AG08396 (cell line): ENCODE measurements around the gene COL4A2.
"Not testable (repeated sequence)": the region's sequence is repeated elsewhere in the genome, so short reads cannot be mapped to it uniquely, and the experiment has no call there.

Source experiments
- DNase-seq: peaks from one replicate; pipeline ENCODE4 v3.0.0; 2012; ENCODE audit warnings: low spot score, mixed read lengths

The COL4A2 gene

DNA sequence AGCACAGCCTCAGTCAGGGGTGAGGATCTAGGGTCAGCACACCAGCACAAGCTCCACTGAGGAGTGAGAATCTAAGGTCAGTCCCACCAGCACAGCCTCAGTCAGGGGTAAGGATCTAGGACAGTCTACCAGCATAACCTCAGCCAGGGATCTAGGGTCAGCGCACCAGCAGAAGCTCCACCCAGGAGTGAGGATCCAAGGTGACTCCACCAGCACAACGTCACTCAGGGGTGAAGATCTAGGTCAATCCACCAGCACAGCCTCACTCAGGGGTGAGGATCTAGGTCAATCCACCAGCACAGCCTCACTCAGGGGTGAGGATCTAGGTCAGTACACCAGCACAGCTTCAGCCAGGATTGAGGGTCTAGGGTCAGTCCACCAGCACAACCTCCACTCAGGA lies 189.9 kb downstream of the COL4A2 start:
- DNase-seq = no peak

DNA sequence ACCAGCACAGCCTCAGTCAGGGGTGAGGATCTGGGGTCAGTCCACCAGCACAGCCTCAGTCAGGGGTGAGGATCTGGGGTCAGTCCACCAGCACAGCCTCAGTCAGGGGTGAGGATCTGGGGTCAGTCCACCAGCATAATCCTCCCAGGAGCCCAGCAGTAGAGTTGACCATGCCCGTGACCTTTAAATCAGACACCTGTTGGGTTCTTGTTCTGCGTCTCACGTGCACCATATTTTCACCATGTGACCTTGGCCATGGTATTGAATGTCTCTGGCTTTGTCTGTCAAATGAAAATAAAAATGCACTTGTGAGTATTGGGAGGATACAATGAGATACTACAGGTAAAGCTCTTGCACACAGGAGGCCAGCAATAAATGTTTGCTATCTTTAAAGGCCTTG lies 190.8 kb downstream of the COL4A2 start:
- DNase-seq = not testable (repeated sequence)

DNA sequence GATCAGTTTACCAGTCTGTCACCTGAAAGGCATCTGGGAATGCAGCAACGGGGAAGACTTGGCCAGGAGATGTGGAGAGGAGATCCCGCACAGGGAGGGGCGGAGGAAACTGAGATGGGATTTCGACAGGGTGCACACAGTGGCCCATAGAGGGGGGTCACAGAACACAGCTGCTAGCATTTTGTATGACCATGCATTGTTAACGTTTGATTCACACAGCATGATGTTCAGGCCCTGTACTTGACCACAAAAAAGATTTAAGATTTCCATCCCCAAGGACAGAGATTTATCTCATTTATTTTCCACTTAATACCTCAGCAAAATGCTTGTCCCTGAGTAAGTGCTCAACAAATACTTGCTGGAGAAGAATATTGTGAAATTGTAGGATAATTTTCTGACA lies 191.2 kb downstream of the COL4A2 start:
- DNase-seq = no peak

DNA sequence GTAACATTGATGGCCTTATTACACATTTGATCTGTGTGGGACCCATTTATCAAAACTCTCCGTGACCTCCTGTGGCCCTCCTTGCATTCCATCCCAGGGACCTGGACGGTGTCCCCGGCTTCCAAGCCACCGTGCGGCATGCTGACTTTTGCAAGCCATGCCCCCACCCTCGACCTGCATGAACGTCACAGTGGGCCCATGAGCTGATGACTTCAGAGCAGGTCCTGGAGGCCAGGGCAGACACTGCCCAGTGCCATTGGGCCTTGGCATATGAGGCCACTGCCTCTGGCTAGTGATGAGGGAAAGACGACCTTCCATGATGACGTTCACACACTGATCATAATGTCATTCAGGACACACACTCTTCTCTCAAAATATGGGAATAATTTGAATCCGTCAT lies 191.7 kb downstream of the COL4A2 start:
- DNase-seq = no peak

DNA sequence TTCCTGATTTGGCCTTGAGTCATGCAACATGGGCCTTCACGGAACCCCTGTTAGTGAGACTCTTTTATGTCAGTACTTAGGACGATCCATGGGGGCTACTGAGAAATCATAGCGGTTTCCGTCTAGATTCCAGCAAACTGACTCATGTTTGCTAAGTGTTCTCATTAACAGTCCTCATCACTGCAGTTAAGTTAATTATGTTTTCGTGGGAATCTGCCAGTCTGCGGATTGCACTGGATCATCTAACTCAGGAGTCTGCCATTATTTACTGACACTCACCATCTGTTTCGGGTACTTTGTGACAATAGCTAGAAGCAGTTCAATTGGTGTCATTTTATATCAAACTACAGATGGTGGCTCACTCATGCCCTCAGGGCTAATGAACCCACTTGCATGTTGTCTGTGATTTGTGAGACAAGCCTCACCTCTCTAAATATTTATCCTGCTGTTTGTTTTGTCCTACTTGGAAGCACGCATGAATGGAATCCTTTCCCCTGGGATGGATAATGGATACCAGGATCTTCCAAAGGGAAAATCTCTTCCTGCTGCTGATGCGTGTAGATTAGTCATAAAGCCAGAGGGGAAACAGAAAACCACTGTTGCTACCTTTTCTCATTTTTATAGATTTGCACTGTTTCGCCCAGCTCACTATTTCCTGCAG lies 192.7 kb downstream of the COL4A2 start:
- DNase-seq = no peak

DNA sequence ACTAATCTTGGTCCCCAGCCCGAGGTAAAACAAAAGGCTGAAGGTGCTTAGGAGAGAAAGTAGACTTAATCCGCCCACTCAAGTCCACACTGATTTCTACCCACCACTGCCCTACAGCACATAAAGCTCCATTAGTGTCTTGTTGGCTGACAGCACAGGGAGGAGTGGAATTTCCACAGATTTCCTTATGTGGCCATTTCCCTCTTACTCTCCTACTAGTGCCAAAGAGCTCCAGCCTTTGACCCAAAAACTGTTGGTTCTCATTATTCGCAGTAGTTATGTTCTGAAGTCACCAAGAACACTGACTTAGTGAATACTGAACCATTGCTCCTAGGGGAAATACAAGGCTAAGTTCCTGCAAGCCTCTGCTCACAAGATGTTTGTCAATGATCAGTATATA lies 193.3 kb downstream of the COL4A2 start:
- no peak for DNase-seq

DNA sequence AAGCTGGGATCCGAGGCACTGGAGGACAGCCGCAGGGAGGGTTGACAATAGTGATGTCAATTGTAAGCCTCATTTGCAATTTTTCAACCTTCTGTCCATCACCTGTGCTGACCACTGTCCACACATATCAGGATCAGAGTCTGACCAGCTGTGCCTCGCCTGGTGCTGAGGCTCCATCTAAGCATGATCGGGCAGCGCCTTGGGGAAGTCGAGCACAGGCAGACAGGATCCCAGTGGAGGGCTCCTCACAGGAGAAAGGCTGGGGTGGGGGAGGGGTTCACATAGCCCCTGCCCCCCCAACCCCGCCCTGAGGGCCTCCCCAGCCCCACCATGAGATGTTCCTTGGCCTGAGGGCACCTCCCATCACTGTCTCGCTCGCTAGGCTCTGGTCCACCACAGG lies 194.1 kb downstream of the COL4A2 start:
- no peak for DNase-seq

DNA sequence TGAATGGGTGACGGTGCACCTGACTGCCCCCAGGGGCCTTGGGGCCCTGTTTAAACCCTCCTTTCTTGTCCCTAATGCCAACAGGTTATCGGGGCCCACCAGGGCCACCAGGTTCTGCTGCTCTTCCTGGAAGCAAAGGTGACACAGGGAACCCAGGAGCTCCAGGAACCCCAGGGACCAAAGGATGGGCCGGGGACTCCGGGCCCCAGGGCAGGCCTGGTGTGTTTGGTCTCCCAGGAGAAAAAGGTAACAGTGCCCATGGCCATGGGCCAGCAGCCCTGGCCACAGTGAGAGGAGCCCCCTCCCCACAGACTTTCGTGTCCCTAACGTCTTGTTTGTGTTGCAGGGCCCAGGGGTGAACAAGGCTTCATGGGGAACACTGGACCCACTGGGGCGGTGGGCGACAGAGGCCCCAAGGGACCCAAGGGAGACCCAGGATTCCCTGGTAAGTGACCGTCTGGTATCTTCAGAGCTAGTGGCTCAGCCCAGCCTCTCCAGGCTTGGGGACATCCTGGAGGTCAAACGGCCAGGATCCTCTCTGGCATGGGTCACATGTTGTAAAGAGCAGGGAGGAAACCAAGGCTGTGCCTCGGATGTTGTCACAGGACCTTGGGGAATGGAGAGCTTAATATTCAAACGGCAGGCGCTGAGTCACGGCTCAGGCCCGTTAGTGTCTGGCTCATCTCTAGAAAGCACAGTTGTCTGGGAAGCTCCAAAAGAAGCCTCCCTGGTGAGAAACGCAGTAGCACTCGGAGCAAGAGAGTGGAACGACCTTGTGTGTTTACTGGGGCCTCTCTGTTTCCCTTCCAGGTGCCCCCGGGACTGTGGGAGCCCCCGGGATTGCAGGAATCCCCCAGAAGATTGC lies 196.2 kb downstream of the COL4A2 start:
- DNase-seq = no peak

DNA sequence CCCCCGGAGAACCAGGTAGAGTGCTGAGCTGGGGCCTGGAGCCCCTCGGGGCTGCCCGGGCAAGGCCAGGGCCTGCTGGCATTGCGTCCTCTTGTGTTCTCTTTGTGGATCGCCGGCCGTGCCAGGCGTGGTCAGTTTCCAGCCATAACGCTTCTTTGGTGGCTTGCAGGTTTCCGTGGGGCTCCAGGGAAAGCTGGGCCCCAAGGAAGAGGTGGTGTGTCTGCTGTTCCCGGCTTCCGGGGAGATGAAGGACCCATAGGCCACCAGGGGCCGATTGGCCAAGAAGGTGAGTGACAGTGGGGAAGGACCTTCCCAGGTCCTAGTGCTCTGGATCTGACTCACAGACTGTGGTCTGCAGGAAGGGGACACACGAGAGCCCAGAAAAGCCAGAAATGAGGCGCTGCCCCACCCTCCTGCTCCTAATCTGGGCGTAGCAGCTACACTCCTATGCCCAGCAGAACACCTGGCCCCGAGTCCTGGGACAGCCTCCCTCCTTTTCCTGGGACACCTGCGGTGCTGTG lies 197.0 kb downstream of the COL4A2 start:
- DNase-seq = no peak

DNA sequence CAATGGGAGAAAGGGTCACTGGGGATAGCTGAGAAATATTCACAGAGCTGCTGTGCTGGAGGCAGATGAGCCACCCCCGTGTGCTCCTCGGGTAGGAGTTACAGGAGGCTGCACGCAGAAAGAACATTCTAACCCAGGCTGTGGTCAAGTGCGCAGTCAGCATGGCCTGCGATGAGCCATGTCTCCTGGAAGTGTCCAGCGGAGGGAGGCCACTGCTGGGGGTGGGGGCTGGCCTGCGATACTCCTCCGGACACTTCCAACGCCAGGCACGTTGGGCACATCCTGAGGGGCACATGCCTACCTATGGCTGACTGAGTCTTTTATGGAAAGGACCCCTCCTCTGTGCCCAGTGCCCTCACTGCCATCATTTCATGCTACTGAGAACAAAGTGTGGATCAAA lies 198.5 kb downstream of the COL4A2 start:
- no peak for DNase-seq

DNA sequence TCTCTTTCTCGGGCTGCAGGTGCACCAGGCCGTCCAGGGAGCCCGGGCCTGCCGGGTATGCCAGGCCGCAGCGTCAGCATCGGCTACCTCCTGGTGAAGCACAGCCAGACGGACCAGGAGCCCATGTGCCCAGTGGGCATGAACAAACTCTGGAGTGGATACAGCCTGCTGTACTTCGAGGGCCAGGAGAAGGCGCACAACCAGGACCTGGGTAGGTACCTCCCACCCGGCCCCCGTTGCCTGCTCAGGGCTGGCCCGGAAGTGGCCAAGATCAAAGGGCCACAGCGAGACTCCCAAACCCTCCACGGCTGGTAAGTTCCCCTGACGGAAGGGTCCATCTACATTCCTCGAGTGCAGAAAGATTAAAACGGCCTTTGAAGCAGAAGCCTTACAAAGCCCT lies 199.3 kb downstream of the COL4A2 start:
- DNase-seq = no peak

DNA sequence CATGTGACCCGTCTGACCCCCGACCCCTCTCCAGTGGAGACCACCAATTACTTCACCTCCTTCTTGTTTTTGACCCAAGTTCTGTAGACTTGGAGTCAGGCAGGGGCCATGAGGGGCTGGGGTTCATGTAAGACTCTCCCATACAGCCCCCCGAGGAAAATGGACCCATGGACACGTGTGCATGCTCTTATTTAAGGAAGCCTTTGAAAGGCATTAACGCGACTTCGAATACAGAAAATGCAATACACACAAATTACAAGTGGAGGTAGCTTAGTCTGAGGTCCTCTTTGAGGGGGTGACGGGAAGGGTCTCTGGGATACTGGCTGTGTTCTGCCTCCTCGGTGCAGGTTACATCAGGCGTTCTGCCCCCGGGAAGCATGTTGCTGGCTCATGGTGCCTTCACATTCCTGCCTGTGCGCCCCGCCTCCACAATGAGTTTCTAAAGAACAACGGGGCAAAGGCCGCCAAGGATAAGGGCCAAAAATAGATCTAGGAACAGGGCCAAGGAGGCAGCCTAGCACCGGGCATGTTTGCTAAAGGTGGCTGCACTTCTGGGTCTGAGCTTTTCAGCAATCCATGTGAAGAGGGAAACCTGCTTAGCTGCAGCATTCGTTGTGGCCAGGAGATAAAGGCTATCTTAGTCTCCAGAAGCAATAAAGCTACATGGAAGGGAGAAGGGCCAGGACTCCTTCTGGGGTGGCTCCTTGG lies 199.9 kb downstream of the COL4A2 start:
- DNase-seq = peak; percentile 71

DNA sequence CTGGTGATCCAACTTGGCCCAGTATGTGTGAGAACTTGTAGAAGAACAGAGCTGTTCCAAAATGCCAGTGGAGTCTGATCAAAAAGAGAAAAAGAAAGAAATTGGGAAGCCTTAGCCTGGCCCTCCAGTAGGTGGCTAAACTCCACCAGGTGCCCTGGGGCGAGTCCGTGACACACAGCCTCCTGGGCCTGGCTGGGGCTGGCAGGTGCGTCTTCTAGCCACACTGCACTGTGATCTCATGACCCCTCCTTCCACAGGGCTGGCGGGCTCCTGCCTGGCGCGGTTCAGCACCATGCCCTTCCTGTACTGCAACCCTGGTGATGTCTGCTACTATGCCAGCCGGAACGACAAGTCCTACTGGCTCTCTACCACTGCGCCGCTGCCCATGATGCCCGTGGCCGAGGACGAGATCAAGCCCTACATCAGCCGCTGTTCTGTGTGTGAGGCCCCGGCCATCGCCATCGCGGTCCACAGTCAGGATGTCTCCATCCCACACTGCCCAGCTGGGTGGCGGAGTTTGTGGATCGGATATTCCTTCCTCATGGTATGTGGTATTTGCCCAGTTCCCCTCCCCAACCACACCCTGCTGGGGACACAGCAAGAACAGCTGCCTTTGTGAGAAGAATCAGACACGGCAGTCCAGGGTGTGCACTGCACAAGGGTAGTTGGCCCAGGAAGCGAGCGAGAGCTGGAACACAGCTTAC lies 200.7 kb downstream of the COL4A2 start:
- no peak for DNase-seq

DNA sequence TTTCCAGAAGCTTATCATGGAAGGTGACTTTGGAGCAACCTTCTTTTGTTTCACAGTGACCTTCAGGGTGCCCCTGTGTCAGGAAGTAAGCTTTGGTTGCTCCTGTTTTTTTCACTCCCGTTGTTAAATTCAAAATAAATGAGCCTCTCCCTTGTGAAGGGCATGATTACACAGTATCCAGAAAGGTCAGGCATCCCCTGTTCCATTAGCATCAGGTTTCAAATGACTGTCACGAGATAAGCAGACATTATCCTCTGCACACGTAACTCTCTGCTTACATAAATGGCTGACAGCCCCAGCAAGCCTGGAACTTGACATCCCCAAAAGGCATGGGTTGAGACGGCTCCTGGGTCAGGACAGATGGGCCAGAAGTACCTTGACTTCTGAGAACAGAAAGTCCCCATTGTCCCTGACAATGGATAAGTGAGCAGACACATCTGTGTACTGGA lies 202.4 kb downstream of the COL4A2 start:
- no peak for DNase-seq

DNA sequence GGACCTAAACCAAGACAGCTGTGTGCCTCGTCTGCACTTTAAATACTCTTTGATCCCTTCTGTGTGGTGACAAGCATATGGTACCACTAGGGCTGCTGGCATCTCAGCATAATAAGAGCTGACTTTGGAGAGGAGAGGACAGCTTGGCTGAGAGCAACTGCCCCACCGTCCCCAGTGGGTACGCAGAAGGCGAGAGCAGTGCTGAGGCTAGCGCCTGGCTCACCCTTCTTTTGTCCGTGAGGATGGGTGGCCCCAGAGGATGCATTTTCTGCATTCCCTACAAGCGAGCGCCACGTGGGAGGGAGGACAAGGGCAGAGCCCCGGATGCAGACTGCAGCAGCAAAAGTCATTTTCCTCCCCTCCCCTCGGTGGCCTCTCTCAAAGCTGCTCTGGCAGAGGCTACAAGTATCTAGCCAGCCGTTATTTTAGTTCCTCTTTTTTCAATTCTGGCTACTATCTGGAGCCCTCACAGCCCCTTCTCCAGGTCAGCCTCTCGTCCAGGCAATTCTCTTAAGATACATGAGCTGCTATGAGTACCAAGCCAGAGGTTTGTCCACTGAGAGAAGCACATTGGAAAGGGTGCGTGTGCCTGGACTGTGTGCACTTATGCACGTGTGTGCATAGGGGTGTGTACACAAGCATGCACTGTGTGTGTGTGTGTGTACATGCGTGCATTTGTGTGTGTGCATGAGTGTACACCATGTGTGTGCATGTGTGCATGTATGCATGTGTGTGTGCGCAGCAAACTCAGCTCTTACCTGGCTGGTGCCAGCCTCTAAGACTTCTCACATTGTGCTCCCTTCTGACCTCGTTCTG lies 203.1 kb downstream of the COL4A2 start:
- peak; percentile 37 for DNase-seq

DNA sequence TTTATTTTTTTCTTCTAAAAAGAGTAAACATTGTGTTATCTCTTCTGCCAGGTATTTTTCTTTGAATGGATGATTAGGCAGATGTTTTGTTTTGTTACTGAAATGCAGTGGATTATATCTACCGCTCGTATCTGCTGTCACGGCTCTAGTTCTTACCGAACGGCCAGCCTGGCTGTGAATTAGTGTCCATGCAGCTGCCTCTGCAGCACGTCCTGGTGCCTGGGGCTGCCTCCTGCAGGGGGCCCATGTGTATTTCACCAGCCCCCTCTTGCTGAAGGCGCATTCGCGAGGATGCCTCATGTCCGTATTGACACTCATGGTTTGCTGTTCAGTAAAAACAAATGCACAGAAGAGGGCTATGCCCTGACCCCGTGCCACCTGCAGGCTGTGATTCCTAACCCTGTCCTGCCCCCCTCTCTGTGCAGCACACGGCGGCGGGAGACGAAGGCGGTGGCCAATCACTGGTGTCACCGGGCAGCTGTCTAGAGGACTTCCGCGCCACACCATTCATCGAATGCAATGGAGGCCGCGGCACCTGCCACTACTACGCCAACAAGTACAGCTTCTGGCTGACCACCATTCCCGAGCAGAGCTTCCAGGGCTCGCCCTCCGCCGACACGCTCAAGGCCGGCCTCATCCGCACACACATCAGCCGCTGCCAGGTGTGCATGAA lies 204.6 kb downstream of the COL4A2 start:
- DNase-seq = no peak

DNA sequence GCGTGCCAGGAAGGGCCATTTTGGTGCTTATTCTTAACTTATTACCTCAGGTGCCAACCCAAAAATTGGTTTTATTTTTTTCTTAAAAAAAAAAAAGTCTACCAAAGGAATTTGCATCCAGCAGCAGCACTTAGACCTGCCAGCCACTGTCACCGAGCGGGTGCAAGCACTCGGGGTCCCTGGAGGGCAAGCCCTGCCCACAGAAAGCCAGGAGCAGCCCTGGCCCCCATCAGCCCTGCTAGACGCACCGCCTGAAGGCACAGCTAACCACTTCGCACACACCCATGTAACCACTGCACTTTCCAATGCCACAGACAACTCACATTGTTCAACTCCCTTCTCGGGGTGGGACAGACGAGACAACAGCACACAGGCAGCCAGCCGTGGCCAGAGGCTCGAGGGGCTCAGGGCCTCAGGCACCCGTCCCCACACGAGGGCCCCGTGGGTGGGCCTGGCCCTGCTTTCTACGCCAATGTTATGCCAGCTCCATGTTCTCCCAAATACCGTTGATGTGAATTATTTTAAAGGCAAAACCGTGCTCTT lies 205.2 kb downstream of the COL4A2 start:
- no peak for DNase-seq

DNA sequence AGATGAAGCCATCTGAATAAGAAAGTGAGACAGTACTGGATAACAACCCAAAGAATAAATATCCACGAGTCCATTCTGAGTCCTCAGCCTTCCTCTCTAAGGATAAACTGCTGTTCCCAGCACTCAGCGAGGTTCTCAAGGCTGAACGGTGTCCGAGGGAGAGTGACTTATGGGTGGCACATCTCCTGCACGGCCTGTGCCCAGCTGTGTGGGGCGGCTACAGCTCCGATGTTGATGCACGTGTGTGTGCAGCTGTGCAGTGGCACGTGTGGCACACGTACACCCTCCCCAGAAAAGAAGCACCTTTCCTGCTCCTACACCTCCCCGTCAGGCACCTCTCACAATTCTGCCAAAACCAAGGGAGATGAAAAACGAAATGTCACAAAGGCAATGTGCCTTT lies 209.4 kb downstream of the COL4A2 start:
- DNase-seq = no peak

DNA sequence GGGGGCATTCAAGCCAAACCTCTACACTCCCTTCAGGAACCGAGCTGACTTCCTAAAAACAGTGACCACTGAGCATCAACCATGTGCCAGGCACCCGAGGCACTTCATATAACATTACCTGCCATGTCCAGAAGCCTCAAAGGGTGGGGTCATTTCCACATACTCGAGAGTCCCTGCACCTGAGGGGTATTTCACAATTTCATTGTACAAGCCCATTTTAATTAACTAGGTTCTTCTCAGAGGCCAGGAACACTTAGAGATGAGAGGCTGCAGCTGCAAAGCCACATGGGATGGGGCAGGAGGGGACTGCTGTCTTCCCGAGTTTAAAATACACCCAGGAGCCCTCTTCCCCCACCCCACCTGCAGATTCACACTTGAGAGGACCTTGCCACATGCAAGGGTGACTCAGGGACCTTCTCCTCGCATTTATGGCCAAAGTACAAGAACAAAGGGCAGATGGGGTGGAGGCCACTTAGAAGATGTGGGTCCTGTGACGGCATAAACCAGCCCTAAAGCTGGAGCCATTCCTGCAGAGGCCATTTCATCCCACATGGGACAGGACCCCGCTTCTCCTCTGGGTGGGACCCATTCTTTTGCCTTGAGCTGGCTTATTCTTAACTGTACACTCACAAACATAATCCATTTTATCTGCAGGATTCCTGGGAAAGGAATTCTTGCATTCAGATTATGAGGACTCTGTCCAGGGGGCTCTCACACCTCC lies 210.6 kb downstream of the COL4A2 start:
- no peak for DNase-seq

DNA sequence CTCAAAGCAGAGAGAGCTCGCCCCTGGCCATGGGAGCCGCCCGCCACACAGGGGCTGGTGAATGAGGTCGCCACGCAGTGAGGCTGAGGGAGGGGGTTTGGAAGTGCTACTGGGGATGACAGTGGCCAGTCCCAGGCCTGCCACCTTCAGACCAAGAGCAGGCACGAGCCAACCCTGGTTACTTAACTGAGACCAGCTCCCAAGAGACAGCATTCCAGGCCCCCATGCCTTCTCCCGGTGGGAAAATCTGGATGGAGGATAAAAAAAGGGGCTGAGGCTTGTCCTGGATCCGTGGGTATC lies 211.1 kb downstream of the COL4A2 start:
- DNase-seq = no peak
